GM21515 (cell line): ENCODE results near the gene CLASP1.

Experiments
- ATAC-seq: cut with Tn5 transposase; IDR thresholded peaks from one replicate; pipeline ENCODE4 v1.9.1; 2021; ENCODE audit not compliant: unreplicated experiment

Gene CLASP1

GRCh38 chr2:121293450-121294325 is 355.6 kb downstream of the CLASP1 start:
- no peak for ATAC-seq

- ATAC-seq: no peak
Measured at GRCh38 chr2:121291251-121291580, 358.0 kb downstream of the CLASP1 start.

GRCh38 chr2:121289271-121289670 is 360.0 kb downstream of the CLASP1 start:
- no peak for ATAC-seq

GRCh38 chr2:121288454-121289231 is 360.6 kb downstream of the CLASP1 start:
- ATAC-seq: no peak

- no peak for ATAC-seq
Measured at GRCh38 chr2:121287956-121288355, 361.3 kb downstream of the CLASP1 start.
